SU-DHL-6 (cell line): ENCODE measurements around the gene PHRF1.

Source experiments
- H2AFZ ChIP-seq: fragments of 200-600 bp; sonication (generic); 2 replicates; pipeline ENCODE4 v1.6.1; 2014; ENCODE audit warnings: low read depth, mild to moderate bottlenecking, moderate library complexity, mixed read lengths, antibody characterized with exemption, low read length; ENCODE audit not compliant: severe bottlenecking
- H3F3A ChIP-seq: fragments of 200-600 bp; shearing (Covaris generic); 2 replicates; pipeline ENCODE4 v1.6.0; 2016; ENCODE audit warnings: antibody characterized with exemption, mild to moderate bottlenecking; ENCODE audit not compliant: insufficient read depth
- H3K27ac ChIP-seq: fragments of 200-600 bp; sonication (generic); 2 replicates; pipeline ENCODE4 v1.5.1; 2016; ENCODE audit warnings: low read depth, mild to moderate bottlenecking, low read length, moderate library complexity, mixed read lengths
- H3K27me3 ChIP-seq: fragments of 200-600 bp; sonication (generic), shearing (Covaris generic); 2 replicates; pipeline ENCODE4 v1.6.0; 2014; ENCODE audit warnings: mild to moderate bottlenecking, low read length
- H3K36me3 ChIP-seq: fragments of 200-600 bp; sonication (generic); 2 replicates; pipeline ENCODE4 v1.6.1; 2014; ENCODE audit warnings: mild to moderate bottlenecking, low read length, mixed read lengths
- H3K4me2 ChIP-seq: fragments of 300-600, 200-600 bp; shearing (Covaris generic), sonication (generic); 2 replicates; pipeline ENCODE4 v1.6.0; 2014; ENCODE audit warnings: low read length, low read depth, mild to moderate bottlenecking; ENCODE audit not compliant: poor library complexity, severe bottlenecking
- H3K4me3 ChIP-seq: fragments of 200-600 bp; sonication (generic); 2 replicates; pipeline ENCODE4 v1.5.1; 2014; ENCODE audit warnings: antibody characterized with exemption, low read length, mild to moderate bottlenecking, mixed read lengths; ENCODE audit not compliant: insufficient read depth, poor library complexity, severe bottlenecking
- H3K79me2 ChIP-seq: fragments of 200-600 bp; sonication (generic); 2 replicates; pipeline ENCODE4 v1.6.1; 2014; ENCODE audit warnings: mild to moderate bottlenecking, low read length, moderate library complexity; ENCODE audit not compliant: insufficient read depth
- H3K9ac ChIP-seq: fragments of 200-600 bp; sonication (generic); 2 replicates; pipeline ENCODE4 v1.7.0; 2014; ENCODE audit warnings: mild to moderate bottlenecking, low read length
- H3K9me2 ChIP-seq: fragments of 200-600 bp; sonication (generic); replicated peaks from 2 replicates; pipeline ENCODE4 v1.6.1; 2014; ENCODE audit warnings: low read length; ENCODE audit not compliant: insufficient read depth
- H3K9me3 ChIP-seq: fragments of 200-600 bp; sonication (generic); 2 replicates; pipeline ENCODE4 v1.6.1; 2014; ENCODE audit warnings: low read length, mixed read lengths; ENCODE audit not compliant: insufficient read depth
- H4K20me1 ChIP-seq: fragments of 200-600 bp; sonication (generic); 2 replicates; pipeline ENCODE4 v1.6.1; 2014; ENCODE audit warnings: low read depth, mild to moderate bottlenecking, antibody characterized with exemption, low read length, moderate library complexity, mixed read lengths
- CTCF ChIP-seq: fragments of 200-600 bp; sonication (generic); IDR thresholded peaks from one replicate; pipeline ENCODE4 v1.5.1; 2017; ENCODE audit warnings: antibody characterized with exemption, mild to moderate bottlenecking, low read length, moderate library complexity; ENCODE audit not compliant: insufficient read depth, poor library complexity, severe bottlenecking
- EZH2phosphoT487 ChIP-seq: fragments of 200-600 bp; sonication (generic), shearing (Covaris generic); conservative IDR thresholded peaks from 2 replicates; pipeline ENCODE4 v1.6.1; 2018; ENCODE audit warnings: mild to moderate bottlenecking, antibody characterized with exemption, low read length, moderate library complexity, mixed read lengths

The PHRF1 gene

GRCh38 chr11:560305-561147, 15.7 kb upstream of the PHRF1 start, which contains the start of the genes LMNTD2 and RASSF7:
TSS of gene LMNTD2 (minus strand) at chr11:560738. CDS start at chr11:560716, 22 bp downstream.
TSS of gene RASSF7 (plus strand) at chr11:560970. CDS start at chr11:561769, 799 bp downstream.
- H4K20me1 ChIP-seq, result no peaks in the 10 kb centered on the region
- H3K9me2 ChIP-seq, result no peaks in the 10 kb centered on the region
- H3K27ac ChIP-seq, result peak within 1 kb of the TSS; percentile 39; the same call in 1 of the 2 replicates
- no peaks in the 10 kb centered on the region for H3K27me3 ChIP-seq
- H3K9ac ChIP-seq, result peak within 1 kb of the TSS; percentile 75
- peak within 1 kb of the TSS; percentile 87 for H3K4me3 ChIP-seq
- peak within 1 kb of the TSS; percentile 86 for H2AFZ ChIP-seq
- peak within 1 kb of the TSS; percentile 84 for H3K4me2 ChIP-seq
- no peak for TF ChIP-seq EZH2phosphoT487
- no peak for TF ChIP-seq CTCF
- H3K9me3 ChIP-seq, result no peaks in the 10 kb centered on the region
- H3K36me3 ChIP-seq, result no peaks in the 10 kb centered on the region
- no peaks in the 10 kb centered on the region; the same call in 1 of the 2 replicates for H3K79me2 ChIP-seq
- H3F3A ChIP-seq, result 0 out of 2 replicates have a peak, but pooled peaks cover 3% of the 10 kb centered on the region

- peak overlapping the region; percentile 74 for H3K9ac ChIP-seq
- H4K20me1 ChIP-seq, result no peaks in the 10 kb centered on the region
- H3F3A ChIP-seq, result 0 out of 2 replicates have a peak, but pooled peaks cover 3% of the 10 kb centered on the region
- H3K36me3 ChIP-seq, result no peaks in the 10 kb centered on the region
- no peaks in the 10 kb centered on the region; the same call in 1 of the 2 replicates for H3K79me2 ChIP-seq
- no peak overlapping the region for H3K27ac ChIP-seq
- H3K4me2 ChIP-seq, result peak overlapping the region; percentile 65
- H2AFZ ChIP-seq, result peak overlapping the region; percentile 86
- no peaks in the 10 kb centered on the region for H3K27me3 ChIP-seq
- no peaks in the 10 kb centered on the region for H3K9me3 ChIP-seq
- peak overlapping the region; percentile 87 for H3K4me3 ChIP-seq
- H3K9me2 ChIP-seq, result no peaks in the 10 kb centered on the region
- no peak for TF ChIP-seq EZH2phosphoT487
- TF ChIP-seq CTCF, result no peak
These were observed 14.9 kb upstream of the PHRF1 start for GRCh38 chr11:561148-562003.

GRCh38 chr11:562046-562645, 14.1 kb upstream of the PHRF1 start:
- peak overlapping the region; percentile 87 for H3K4me3 ChIP-seq
- no peaks in the 10 kb centered on the region; the same call in 1 of the 2 replicates for H3K79me2 ChIP-seq
- H2AFZ ChIP-seq, result no peak overlapping the region
- H3K4me2 ChIP-seq, result peak overlapping the region; percentile 65
- H3K9me2 ChIP-seq, result no peaks in the 10 kb centered on the region
- H3K9ac ChIP-seq, result peak overlapping the region; percentile 74; the same call in 1 of the 2 replicates
- 0 out of 2 replicates have a peak, but pooled peaks cover 3% of the 10 kb centered on the region for H3F3A ChIP-seq
- H4K20me1 ChIP-seq, result no peaks in the 10 kb centered on the region
- no peaks in the 10 kb centered on the region for H3K27me3 ChIP-seq
- TF ChIP-seq CTCF (no peak), EZH2phosphoT487 (no peak)
- no peaks in the 10 kb centered on the region for H3K9me3 ChIP-seq
- no peaks in the 10 kb centered on the region for H3K36me3 ChIP-seq
- H3K27ac ChIP-seq, result no peak overlapping the region
